GM18498 (cell line): ENCODE results near the gene ACO2.
"Not testable (repeated sequence)": the region's sequence is repeated elsewhere in the genome, so short reads cannot be mapped to it uniquely, and the experiment has no call there.

Experiments
- ATAC-seq: cut with Tn5 transposase; IDR thresholded peaks from one replicate; pipeline ENCODE4 v1.9.1; 2021; ENCODE audit warnings: mild to moderate bottlenecking, moderate library complexity; ENCODE audit not compliant: unreplicated experiment

The ACO2 gene

DNA sequence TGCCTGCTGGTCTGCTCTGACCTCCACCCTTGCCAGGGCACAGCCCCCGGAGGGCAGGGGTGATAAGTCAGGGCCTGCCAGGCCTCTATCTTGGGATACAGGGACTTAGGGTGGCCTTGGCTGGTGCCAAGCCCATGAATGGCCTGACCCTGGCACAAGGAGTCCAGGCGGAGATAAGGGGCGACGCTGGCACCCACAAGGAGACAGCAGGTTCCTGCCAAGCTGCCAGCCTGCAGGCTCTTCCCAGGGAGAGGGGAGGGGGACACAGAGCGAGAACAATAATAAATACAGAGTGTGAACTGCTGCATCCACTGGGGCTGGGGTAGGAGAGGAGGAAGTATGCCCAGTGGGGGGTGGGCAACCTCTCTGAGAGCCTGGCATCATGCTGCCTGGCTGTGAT, 92.9 kb downstream of the ACO2 start:
- ATAC-seq = no peak

DNA sequence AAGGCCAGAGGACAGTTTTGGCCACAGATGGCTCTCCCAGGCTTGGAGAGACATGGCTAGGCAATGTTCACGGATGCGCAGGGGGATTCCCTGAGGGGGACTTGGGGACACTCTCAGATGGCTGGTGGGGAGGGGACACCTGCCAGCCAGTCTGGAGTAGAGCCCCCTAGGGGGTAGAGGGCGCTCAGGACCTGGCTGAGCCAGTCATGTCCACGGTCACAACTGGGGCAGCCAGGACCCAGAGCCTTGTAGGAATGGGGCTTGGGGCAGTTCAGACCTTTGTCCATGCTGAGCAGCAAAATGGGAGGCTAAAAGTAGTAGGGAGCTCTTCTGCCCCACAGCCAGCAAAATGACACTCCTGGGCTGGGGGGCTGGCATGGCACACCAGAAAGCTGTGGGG, 93.5 kb downstream of the ACO2 start:
- ATAC-seq = no peak

DNA sequence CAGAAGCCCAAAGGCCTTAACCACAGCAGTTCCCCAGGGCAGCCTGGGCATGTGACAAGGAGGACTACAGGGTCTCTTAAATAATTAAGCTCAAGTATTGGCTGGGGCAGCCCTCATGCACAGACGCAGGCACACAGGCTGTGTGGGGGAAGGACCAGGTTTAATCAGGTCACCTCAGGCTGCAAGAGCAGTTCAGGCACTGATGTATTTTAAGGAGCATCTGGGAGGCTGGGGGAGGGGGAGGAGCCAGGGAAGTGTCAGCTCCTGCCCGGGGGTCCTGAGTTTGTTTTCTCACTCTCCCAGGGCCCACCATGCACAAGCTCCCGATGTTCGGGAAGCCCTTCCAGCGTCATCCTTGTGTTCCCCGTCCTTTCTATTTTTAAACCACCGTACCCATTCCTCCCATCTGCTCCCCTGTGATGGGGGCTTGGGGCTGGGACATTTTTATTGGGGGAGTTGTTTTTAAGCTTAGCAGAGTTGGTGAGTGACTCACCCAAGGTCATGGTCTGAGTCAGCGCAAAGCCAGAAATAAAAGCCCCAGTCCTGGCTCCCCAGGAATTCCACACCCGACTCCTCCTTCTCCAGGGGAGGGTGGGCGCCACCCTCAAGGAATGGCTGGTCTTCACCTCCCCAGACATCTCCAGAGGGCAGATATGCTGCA, 94.3 kb downstream of the ACO2 start:
- no peak for ATAC-seq

DNA sequence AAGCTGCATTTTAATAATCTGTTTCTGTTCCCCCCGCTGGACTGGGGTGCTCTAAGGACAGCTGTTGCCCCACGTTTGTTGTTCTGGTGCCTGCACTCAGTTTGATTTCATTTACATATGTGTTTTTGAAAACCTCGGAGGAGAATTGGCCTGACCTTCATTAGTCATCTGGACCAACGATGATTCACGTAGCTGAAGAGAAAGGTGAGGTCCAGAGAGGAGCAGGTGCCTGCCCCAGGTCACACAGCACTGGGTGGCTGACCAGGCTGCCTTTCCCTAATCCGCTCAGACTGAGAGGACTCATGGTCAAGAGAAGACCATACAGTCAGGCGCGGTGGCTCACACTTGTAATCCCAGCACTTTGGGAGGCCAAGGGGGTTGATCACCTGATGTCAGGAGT, 95.6 kb downstream of the ACO2 start:
- ATAC-seq = no peak

DNA sequence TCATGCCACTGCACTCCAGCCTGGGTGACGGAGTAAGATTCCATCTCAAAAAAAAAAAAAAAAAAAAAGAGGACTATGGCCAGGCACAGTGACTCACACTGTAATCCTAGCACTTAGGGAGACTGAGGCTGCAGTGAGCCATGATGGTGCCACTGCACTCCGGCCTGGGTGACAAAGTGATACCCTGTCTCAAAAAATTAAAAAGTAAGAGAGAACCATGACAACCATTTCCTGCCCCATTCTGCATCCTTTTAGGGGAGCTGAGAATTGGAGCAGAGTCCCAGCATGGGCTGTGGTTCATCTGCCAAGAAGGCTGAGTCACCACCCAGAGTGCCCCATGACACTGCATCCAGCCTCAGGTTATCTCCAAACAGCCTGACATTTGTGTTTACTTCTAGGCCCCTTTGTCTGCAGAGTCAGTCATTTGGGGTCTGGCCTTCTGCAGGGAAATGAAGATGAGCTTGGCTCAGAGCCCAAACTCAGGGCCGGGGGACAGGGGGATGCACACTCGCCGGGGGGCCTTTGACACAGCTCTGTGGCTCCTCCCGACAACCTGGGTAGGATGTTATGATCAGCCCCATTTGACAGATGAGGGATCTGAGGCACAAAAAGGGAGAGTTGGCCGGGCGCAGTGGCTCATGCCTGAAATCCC, 96.6 kb downstream of the ACO2 start:
- ATAC-seq = no peak

DNA sequence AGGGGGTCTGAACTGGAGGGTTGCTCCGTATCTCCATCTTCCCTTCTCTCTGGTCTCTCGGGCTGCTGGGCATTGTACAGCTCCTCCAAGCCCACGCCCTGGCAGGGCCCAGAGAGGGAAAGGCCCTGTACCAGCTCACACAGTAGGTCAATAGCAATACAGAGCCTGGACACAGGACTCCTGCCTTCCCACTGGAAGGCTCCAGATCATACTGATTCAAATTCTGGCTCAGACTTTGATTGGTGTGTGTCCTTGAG, 98.5 kb downstream of the ACO2 start:
- ATAC-seq = no peak

DNA sequence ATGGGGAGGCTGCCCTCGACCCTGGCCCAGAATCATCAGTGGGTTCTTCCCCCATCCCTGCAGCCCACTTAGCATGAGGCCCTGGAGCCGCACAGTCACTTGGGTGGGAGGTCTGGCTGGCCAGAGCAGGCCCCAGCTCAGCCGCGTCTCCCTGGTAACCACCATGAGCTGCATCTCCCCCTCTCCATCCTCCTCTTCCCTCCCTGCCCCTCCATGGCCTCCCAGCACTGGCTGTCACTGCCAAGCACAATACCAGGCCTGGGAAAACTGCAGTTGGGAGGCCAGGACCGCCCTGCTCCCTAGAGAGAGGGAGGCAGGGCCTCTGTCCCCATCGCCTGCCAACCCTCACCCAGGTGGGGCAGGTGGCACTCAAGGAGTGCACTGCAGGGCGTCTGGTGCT, 99.9 kb downstream of the ACO2 start:
- ATAC-seq = no peak

DNA sequence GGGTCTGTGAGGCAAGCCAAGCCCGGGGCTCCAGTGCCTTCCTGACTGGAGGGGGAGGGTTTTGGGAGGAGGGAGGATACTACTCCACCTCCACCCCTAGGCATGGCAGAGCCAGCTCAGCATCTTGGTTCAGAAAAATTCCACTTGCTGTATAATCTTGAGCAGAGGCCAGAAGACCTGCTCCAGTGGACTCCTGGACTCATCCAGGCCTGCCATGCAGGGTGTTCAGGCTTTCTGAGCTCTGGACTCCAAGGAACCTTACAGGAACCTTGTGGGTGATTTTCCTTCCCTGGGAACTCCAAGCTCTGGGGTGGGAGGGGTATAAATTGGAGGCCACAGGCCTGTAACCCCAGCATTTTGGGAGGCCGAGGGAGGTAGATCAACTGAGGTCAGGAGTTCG, 101.3 kb downstream of the ACO2 start:
- no peak for ATAC-seq

DNA sequence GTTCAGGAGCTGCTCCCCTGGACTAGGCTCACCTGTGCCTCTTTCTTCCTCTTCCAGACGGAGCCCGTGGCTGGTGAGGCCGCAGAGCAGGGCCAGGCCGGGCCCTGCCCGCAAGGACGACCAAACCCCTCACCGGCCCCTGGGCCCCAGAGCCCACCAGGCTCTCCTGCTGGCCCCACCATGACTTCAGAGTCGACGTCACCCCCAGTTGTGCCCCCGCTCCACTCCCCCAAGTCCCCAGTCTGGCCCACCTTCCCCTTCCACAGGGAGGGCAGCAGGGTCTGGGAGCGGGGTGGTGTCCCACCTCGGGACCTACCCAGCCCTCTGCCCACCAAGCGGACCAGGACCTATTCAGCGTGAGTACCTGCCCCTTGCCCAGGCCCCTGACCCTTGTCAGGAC, 102.9 kb downstream of the ACO2 start:
- no peak for ATAC-seq

DNA sequence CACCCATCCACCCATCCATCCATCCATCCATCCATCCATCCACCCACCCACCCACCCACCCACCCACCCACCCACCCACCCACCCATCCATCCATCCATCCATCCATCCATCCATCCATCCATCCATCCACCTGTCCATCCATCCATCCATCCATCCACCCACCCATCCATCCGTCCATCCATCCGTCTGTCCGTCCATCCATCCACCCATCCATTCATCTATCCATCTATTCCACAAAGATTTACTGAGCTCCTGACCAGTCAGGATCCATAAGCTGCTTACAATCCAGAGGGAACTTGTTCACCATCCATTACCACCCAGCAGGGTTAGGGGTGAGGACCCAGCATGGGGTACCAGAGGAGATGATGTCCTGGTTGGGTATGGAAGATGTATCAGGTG, 103.4 kb downstream of the ACO2 start:
- ATAC-seq = not testable (repeated sequence)

DNA sequence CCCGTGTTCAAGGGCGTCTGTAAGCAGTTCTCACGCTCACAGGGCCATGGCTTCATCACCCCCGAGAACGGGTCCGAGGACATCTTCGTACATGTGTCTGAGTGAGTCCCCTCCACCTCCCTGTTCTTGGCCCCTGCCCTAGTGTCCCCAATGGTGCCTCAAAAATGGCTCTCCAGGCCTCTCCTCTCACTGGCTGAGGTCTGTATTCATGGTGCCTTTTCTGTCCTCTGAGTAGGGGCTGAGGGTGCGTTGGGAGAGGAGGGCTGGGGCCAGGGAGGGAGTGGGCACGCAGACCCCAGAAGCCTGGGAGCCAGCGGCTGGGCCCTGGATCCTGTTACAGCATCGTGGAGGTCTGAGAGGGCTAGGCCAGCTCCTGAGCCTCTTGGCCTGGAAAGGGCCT, 104.8 kb downstream of the ACO2 start:
- no peak for ATAC-seq

DNA sequence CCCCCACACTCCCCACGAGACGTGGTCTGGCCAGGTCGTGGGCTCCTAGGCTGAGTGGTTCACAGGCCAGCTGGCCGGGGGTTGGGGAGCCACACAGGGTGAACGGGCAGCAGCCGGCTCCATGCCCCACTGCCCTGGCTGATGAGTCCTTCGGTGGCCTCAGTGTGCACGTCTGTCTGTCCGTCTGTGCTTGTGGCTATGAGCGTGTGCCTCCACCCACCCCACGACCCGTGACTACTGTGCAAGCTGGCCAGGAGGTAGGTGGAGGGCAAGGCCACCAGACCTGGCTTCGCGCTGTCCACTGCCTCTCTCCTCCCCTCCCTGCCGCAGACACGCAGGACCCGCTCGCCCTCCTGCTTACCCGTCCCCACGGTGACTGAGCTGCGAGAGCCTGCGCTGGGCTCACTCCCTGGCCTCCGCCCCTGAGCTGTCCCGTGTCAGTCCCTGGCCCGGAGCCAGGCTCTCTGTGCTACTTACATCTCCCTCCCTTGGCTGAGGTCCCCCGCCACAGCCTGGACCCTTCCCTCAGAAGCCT, 106.0 kb downstream of the ACO2 start:
- no peak for ATAC-seq

DNA sequence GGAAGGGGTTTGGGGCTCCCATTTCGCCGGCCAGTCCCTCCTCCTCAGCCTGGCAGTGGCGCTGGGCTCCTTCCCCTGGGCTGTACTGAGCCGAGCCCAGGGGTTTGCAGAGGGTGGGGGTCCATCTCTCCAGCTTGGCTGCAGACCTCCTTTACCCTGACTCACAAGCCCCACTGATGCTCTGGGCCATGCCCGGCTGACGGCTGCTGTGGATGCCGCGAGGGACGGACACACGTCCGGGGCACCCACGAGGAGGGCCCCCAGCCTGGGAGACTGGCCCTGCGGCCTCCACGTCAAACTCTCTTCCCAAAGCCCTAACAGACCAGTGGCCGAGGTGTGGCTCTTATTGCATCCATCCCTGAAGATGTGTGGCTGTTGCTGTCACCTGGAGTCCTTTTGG, 106.6 kb downstream of the ACO2 start:
- no peak for ATAC-seq

DNA sequence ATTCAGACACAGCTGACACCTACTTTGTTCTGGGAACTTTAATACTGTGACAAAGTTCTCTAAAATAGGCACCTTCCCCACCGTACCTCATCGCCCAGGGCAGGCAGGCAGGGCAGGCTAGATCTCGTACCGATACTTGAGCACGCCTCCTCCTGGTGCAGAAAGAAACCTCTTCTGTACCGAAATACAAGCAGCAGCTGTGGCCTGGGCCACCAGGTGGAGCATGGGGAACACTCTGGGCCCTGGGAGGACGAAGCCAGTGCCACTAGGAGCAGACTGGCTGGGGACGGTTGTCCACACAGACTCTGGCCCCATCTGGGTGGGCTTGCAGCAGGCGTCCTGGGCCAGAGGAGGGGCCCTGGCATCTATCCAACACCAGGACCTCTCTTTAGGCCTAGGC, 108.0 kb downstream of the ACO2 start:
- no peak for ATAC-seq

DNA sequence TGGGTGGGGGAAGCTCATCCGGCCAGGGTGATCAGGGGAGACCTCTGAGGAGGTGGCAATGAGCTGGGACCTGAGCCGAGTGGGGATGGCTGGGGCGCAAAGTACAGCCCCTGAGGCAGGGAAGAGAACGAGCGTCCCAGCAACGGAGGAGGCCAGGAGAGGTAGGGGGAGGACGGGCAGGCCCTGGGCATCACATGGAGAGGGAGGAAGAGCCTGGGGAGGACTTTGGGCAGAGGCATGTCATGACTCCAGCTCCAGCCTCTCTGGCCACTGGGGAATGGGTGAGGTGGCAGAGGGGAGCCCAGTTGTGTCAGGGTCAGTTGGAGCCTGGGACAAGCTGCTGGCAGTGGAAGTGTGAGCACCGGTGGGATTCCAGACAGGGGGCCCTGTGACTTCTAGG, 109.2 kb downstream of the ACO2 start:
- no peak for ATAC-seq
